K562 (cell line): ENCODE measurements around the gene ADARB2.

ENCODE experiments used
- BMI1 ChIP-seq: fragments of 150-350 bp; IDR thresholded peaks from 2 replicates; pipeline ENCODE4 v1.6.1; 2014; ENCODE audit warnings: low read length
- CEBPB ChIP-seq: fragments of 450-650 bp; IDR thresholded peaks from 2 replicates; pipeline ENCODE4 v1.6.1; 2016; ENCODE audit warnings: missing genetic modification characterization, missing compliant biosample characterization
- E2F5 ChIP-seq: sonication (generic); formaldehyde crosslinking; IDR thresholded peaks from 2 replicates; pipeline ENCODE4 v1.8.0; 2022; ENCODE audit warnings: mild to moderate bottlenecking, missing genetic modification reagents
- FOXA3 ChIP-seq, 2 experiments: fragments of 450-650 bp in 1 of 2; sonication (generic) in 1 of 2; formaldehyde crosslinking; IDR thresholded peaks in 1 of 2; conservative IDR thresholded peaks in 1 of 2; 2 replicates each; pipeline versions ENCODE4 v1.4.0 to v1.8.0; 2020 to 2022; ENCODE audit warnings: mild to moderate bottlenecking in 2 of 2, missing genetic modification reagents in 1 of 2
- MXI1 ChIP-seq: IDR thresholded peaks from 2 replicates; pipeline ENCODE4 v1.6.1; 2011; ENCODE audit warnings: low read depth, mild to moderate bottlenecking, improper control_type of control experiment, low read length
- MYNN ChIP-seq, 2 experiments: sonication (generic); formaldehyde crosslinking in 1 of 2; IDR thresholded peaks; 2 replicates each; pipeline versions ENCODE4 v1.5.0 to v1.6.1; 2016 to 2020; ENCODE audit warnings: antibody characterized with exemption in 1 of 2, missing genetic modification reagents in 1 of 2
- RBBP5 ChIP-seq: fragments of 200-600 bp; sonication (generic); IDR thresholded peaks from 2 replicates; pipeline ENCODE4 v1.6.1; 2012; ENCODE audit warnings: borderline replicate concordance, mild to moderate bottlenecking, low read length, control low read depth, inconsistent platforms; ENCODE audit not compliant: insufficient read depth, poor library complexity, severe bottlenecking
- RFX5 ChIP-seq: IDR thresholded peaks from 2 replicates; pipeline ENCODE4 v1.6.1; 2011; ENCODE audit warnings: low read depth, mild to moderate bottlenecking, improper control_type of control experiment, low read length
- SMARCA5 ChIP-seq: fragments of 450-650 bp; IDR thresholded peaks from 2 replicates; pipeline ENCODE4 v1.6.1; 2016
- SMARCE1 ChIP-seq: fragments of 450-650 bp; IDR thresholded peaks from 2 replicates; pipeline ENCODE4 v1.7.1; 2016; ENCODE audit warnings: mild to moderate bottlenecking
- STAT5A ChIP-seq: IDR thresholded peaks from 2 replicates; pipeline ENCODE4 v1.6.1; 2012; ENCODE audit warnings: low read length, inconsistent platforms, borderline replicate concordance
- XRCC5 ChIP-seq: fragments of 200-400 bp; formaldehyde crosslinking; IDR thresholded peaks from 2 replicates; pipeline ENCODE4 v1.6.1; 2017; ENCODE audit warnings: low read depth, mild to moderate bottlenecking, low read length
- ZNF696 ChIP-seq: fragments of 250-450 bp; sonication (Bioruptor Pico); conservative IDR thresholded peaks from 2 replicates; pipeline ENCODE4 v1.4.0; 2020; ENCODE audit warnings: mild to moderate bottlenecking, moderate library complexity

DNA sequence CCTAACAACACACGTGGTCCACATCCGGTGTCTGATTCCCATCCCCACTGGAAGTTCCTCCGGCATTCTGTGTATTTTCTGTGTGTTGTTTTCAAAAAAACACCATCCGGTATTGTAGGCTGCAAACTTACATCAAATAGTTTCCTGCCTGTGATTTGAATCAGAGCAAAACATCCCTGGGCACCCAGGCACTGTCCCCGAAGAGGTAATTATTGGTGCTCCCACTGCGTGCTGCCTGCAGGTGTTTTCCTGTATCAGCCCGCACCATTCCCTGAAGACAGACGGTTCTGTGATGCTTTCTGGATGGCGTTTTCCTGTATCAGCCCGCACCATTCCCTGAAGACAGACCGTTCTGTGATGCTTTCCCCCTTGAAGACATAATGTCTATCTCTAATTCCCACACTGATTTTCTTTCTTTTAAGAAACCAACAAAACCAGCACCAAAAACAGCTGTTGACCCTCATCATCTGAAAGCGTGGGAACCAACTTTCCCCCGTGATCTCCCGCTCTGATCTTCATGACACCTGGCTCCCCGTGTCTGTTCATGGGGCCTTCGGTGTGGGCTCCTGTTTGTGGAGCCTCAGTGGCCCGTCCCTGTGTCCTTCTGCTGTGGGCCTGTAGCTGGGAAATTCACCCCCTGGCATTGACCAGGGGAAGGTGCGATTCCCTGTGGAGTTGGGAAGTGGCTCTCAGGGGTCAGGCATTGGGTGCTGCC, 205.3 kb downstream of the ADARB2 start:
- TF ChIP-seq E2F5 (no peak), BMI1 (no peak), XRCC5 (no peak), RBBP5 (no peak), STAT5A (no peak), MYNN (IDR thresholded peaks at IDR 0.05) (no peak), MYNN (CRISPR knock-in tag; IDR thresholded peaks at IDR 0.05) (no peak), RFX5 (no peak), SMARCA5 (no peak), FOXA3 (CRISPR knock-in tag; conservative IDR thresholded peaks at IDR 0.05 in 1 of 2, IDR thresholded peaks at IDR 0.05 in 1 of 2) (no peak), CEBPB (tag) (no peak), MXI1 (no peak), SMARCE1 (no peak), ZNF696 (CRISPR knock-in tag) (no peak)
